GM12873 (cell line): Measurements from ENCODE around the gene F5.

ENCODE experiments used
- TF ChIP-seq, protein P1 (sequence below): IDR thresholded peaks from 2 replicates; pipeline ENCODE4 v1.5.1; 2012; ENCODE audit warnings: low read depth, mild to moderate bottlenecking, moderate library complexity, low read length, control low read depth; ENCODE audit not compliant: insufficient read depth; ENCODE audit errors: missing control alignments

Gene F5

DNA sequence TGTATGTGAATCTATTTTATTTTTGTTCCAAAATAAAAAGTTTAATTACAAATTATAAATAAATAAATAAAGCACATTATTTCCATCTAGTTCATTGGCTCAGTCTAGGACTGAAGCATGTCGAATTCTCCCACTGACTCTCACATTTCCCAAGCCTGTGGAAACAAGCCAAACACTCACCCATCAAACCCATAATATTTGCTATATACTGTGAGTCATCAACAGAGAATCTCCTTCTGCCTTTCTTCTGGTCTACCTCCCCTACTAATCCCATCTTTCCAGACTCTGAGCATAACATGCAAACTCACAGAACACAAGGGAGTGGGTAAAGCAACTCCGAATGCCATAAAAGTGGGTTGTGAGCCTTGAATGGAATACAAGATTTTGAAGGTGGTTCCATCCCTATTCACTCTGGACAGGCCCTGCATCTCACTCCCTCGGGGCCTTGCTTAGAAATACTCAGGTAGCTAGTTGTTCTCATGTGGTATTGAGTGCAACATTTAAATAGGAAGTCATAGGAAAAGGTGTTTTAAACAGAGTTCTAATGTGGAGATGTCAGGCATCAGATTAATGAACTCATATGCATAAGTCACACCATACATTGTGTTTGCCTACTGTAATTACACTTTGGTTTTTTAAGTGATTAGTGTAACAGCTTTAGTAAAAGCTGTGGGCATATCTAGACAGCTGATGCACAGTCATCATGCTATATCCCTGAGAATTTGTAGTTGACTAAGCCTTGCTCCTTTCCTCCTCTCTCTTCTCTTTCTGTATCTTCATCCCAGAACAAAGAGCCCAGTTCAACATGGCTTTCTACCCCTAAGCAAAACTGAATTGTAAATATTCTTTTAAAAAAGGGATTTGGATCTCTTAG is 47.0 kb downstream of the F5 start:
- TF ChIP-seq, protein P1, sequence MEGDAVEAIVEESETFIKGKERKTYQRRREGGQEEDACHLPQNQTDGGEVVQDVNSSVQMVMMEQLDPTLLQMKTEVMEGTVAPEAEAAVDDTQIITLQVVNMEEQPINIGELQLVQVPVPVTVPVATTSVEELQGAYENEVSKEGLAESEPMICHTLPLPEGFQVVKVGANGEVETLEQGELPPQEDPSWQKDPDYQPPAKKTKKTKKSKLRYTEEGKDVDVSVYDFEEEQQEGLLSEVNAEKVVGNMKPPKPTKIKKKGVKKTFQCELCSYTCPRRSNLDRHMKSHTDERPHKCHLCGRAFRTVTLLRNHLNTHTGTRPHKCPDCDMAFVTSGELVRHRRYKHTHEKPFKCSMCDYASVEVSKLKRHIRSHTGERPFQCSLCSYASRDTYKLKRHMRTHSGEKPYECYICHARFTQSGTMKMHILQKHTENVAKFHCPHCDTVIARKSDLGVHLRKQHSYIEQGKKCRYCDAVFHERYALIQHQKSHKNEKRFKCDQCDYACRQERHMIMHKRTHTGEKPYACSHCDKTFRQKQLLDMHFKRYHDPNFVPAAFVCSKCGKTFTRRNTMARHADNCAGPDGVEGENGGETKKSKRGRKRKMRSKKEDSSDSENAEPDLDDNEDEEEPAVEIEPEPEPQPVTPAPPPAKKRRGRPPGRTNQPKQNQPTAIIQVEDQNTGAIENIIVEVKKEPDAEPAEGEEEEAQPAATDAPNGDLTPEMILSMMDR, result no peak

DNA sequence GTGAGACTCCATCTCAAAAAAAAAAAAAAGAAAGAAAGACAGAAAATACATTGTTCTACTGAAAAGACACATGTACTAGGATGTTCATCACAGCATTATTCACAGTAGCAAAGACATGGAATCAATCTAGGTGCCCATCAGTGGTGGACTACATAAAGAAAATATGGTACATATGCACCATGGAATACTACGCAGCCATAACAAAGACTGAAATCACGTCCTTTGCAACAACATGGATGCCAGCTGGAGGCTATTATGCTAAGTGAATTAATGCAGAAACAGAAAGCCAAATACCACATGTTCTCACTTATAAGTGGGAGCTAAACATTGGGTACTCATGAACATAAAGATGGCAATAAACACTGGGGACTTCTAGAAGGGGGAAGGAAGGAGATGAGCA is 51.6 kb downstream of the F5 start:
- TF ChIP-seq, protein P1, result no peak

DNA sequence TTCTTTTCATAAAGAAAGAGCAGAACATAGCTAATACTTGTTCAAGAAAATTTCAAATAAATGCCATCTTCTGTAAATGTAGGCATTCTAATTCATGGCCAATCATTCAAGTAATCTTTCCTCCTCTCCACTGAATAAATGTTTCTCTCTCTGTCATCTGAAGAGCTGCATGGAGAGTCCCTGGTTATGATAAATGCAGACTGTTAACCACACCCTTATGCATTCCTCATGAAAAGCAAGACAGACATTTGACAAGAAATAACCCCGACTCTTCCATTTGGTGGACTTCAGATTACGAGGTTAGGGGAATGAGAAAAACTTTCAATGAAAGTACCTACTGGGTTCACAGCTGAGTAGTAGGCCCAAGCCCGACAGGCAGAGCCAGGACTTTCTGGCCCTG is 55.8 kb downstream of the F5 start:
- TF ChIP-seq, protein P1, result no peak

DNA sequence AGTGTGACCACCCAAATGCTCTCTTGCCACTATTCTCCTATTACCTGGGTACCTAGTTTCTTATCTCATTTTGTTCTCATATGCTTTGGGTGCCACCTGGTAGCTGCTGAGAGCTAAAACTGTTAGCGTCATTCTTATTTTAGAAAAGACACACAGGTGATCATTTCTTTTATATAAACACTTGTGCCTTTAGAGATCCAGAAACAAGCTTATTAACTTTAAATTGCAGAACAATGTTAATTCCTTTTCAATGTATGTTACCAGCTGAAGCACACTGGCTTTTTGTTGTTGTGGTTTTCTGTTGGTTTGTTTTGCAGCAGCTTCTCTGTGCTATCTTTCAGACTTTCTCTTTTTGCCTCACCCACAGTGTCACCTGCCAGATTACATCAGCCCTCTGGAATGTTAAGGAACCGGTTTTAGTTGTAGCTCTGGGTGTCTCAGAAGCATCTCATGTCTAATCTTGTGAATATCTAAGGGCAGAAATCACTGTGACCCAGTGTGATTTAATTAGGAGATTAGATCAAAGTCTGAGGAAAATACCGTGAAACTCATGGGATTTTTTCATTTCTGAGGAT is 57.1 kb downstream of the F5 start:
- TF ChIP-seq, protein P1, result no peak

DNA sequence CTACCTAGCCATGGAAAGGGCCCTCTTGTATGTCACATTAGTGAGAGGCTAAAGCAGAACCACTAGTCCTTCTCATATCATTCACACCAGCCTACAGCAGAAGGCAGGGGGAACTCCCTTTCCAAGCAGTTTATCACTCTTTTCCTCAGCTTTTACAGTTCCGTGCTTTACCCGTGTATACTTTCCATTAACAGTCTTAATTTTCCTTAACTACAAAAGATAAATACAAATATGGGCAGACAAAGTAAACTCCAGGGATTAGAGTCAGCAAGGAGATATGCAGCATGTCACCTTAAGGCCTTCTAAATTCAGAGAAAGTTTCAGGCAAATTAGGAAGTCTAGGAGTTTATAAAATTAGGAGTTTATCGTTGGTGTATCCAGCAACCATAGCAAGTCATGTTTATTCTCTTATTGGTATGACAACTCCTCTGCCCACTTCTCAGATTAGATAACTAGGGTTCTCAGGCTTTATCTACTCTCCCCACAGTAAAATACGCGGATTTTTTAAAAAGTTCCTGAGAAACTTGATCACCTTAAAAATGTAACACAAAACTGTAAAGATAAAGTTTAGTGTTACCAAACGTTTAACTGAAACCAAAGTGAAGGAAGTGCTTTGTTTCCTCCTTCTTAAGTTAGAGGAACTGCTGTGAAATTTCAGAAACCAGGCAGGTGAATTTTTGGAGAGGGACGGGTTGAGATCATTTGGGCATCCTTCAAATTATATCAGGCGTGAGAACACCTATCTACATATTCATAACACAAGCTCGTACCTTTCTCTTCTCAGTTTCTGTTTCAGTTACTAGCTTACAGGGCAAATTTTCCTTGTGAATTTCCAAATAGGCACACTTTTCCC is 57.8 kb downstream of the F5 start:
- TF ChIP-seq, protein P1, result no peak

DNA sequence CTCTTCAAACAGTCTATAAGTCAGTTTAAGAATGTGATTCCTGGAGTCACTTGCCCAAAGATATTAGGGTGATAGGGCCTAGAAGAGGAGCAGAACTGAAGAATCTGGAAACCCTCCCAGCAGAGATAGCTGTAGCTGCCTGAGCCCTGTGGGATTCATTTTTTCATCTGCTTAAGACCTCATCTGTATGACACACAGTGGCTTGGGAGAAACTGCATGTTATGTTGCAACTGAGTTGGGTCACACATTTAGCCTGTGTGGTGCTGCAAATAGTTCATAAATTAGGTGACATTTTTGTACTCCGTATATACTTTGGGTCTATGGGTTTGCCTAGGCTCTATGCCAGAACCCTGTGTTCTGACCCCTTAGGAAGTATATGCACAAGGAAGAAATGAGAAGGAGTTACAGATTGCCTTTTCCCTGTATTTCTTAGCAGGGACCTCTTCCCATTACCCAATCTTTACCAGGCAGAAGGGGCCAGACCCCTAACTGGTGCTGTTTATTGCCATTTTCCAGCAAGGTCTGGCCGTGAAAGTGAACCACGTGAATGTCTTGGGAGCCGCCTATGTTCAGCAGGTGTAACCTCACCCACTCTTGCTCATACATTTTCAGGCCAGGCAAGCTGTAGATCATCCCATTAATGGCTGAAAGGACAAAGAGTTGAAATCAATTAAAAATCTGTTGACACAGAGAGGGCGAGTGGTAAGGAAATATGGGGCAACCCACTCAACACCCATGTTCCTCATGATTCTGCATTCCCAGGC is 58.6 kb downstream of the F5 start:
- TF ChIP-seq, protein P1, result no peak
